Dendritic cell treated with granulocyte-macrophage colony-stimulating factor and Interleukin-4, amounts not matched to agents 40 ng/mL and 50 ng/mL, for 4 days (primary cell): Measurements from ENCODE around the gene RGS10.
A peak's percentile ranks its signal among the peaks of the same experiment; 100 is the strongest.

ENCODE experiments used
- H3K27ac Mint-ChIP-seq: one replicate; pipeline ENCODE4 v1.8.0; 2022; ENCODE audit warnings: mild to moderate bottlenecking, mixed read lengths
- H3K27me3 Mint-ChIP-seq: one replicate; pipeline ENCODE4 v1.8.0; 2022; ENCODE audit warnings: mild to moderate bottlenecking, mixed read lengths
- H3K36me3 Mint-ChIP-seq: one replicate; pipeline ENCODE4 v1.8.0; 2022; ENCODE audit warnings: low read depth, mixed read lengths
- H3K4me1 Mint-ChIP-seq: one replicate; pipeline ENCODE4 v1.8.0; 2022; ENCODE audit warnings: low read depth, mixed read lengths
- H3K4me3 Mint-ChIP-seq: one replicate; pipeline ENCODE4 v1.8.0; 2022; ENCODE audit warnings: mild to moderate bottlenecking, moderate library complexity, mixed read lengths
- H3K9me3 Mint-ChIP-seq: one replicate; pipeline ENCODE4 v1.8.0; 2022; ENCODE audit warnings: mixed read lengths
- intact Hi-C: fragments of 100-400 bp; cut with micrococcal nuclease; formaldehyde crosslinking; loops from one replicate; pipeline ENCODE4 v1.15.0; 2022

RGS10 gene

DNA sequence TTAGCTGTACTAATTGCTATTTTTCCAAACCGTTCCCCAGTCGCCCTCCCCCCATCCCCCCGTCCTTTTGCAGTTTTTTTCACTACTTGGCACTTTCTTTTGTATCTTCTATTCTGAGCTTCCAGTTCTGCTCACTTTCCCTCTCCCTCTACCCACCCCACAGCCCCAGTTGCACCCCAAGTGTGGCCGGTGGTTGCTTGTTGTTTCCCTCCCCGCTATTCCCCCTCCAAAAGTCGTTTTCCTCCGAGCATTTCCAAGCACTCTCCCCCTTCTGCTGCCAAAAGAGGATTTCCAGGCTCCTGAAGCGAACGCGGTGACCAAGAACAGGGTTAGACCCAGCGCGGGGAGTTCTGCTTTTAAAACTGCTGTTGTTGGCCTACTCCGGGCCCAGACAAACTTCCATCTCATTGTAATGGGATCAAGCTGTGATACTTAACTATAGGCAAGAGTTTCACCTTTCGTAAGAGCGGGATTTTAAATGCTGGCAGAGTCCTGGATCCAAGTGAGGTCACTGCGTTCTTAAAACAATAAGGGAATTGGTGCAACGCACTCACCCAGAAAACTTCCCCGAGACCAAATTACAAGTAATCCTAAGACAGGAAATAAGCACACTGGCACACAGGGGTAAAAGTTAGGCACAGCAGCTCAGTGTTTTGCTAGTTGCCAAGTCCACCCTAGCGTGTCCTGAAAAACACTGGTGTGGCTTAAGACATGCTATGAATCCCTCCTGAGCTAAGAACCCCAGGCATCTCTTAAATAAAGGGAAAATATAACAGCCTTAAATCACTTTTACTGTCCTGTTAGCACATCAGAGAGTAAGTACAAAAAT lies 1.5 kb upstream of the RGS10 start:
- intact Hi-C loops: no loop called here
- H3K36me3 Mint-ChIP-seq: peaks cover 23% of the 10 kb centered on the region
- peak overlapping the region; percentile 89 for H3K4me3 Mint-ChIP-seq
- peak overlapping the region; percentile 89 for H3K27ac Mint-ChIP-seq
- no peaks in the 10 kb centered on the region for H3K9me3 Mint-ChIP-seq
- H3K27me3 Mint-ChIP-seq: peaks cover 24% of the 10 kb centered on the region
- H3K4me1 Mint-ChIP-seq: peaks cover 51% of the 10 kb centered on the region

DNA sequence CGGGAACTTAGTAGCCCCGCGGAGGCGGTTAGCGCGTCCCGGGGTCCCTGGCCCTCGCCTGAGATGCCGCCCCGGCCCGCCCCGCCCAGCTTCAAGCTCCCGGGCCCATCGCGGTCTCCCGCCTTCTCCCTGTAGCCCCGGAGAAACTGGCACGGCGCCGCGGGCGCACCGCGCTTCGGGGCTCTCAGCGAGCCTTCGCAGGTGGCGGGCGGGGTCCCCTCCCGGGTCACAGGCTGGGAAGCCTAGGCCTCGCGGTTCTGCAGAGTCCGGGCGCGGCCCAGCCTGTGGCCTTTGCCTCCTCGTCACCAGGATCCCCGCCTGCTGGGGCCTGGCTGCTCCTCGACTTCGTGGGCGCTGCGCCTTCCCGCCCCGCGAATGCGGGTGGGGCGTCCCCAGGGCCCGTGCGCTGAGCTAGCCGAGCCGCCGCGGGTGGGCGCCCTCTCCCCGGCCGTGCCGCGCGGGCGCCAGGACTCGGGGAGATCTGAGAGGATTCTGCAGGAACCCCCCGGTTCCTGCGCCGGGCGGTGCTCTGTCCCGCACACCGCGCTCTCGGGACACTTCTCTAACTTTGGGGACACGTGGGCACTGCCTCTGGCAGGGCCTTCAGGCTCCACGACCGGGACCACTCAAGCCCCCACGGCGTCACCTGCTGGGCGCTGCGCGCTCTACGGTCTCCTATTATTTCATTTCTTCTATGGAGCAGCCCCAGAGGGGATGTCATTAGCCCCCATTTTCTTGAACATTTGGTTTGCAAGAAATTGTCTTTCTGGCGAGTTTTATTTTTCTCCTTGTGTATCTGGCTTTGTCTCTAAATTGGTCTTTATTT lies 682 bp upstream of the RGS10 start:
- Mint-ChIP-seq H3K4me3 (peak overlapping the region; percentile 89), H3K27me3 (peaks cover 18% of the 10 kb centered on the region), H3K9me3 (no peaks in the 10 kb centered on the region), H3K36me3 (peaks cover 27% of the 10 kb centered on the region), H3K27ac (peak overlapping the region; percentile 89), H3K4me1 (peaks cover 51% of the 10 kb centered on the region)
- intact Hi-C loops: loop anchor here (1.0 kb wide), 2 partner anchors 26 to 54 kb away; no protein-coding TSS in a partner anchor

DNA sequence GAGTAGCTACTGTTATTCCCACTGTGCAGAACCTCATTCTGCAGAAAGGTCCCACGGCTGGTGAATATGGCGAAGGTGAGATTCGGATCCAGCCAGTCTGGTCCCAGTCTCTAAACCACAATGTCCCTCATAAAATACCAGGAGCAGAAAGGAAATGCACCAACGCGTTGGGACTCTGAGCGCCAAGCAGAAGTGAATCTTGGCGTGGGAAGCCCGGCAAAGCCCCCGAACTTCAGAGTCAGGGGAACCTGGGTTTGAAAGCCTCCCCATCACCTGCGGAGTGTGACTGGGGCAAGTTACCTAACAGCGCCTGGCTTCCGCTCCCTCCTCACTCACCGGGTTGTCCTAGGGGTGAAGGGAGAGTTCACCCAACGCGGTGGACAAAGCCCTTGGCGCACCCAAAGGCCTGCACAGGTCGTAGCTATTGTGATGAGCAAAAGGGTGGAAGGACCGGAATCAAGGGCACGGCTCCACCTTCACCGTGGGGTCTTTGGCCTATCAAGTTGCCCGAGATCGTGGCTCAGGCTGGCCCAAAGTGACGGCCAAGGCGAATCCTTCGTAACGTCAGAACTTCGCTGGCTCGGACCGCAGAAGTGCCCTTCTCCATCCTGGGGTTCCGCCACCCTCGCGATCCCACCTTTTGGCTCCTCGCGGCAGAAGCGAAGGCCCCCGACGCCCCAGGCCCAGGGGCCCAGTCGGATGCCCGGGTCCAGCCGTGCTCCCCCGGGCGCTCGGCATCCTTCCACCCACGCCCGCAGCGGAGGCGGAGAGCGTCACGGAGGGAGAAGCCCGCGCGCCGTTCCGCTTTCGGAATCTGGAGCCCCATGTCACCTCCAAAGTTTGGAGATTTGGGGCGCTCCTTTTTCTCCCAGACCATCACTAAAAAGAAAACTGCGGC lies 811 bp downstream of the RGS10 start:
- no peaks in the 10 kb centered on the region for H3K9me3 Mint-ChIP-seq
- peak overlapping the region; percentile 89 for H3K4me3 Mint-ChIP-seq
- peaks cover 37% of the 10 kb centered on the region for H3K36me3 Mint-ChIP-seq
- H3K4me1 Mint-ChIP-seq: peaks cover 61% of the 10 kb centered on the region
- H3K27me3 Mint-ChIP-seq: peaks cover 16% of the 10 kb centered on the region
- peak overlapping the region; percentile 89 for H3K27ac Mint-ChIP-seq
- intact Hi-C loops: loop anchor here (1.0 kb wide), 2 partner anchors 24 to 56 kb away; no protein-coding TSS in a partner anchor

GRCh38 chr10:119541046-119541445 lies 1.5 kb downstream of the RGS10 start:
- Mint-ChIP-seq H3K27ac (no peak overlapping the region), H3K27me3 (peaks cover 16% of the 10 kb centered on the region), H3K9me3 (no peaks in the 10 kb centered on the region), H3K4me3 (peak overlapping the region; percentile 89), H3K36me3 (peaks cover 44% of the 10 kb centered on the region), H3K4me1 (peaks cover 68% of the 10 kb centered on the region)
- intact Hi-C loops: no loop called here

- intact Hi-C loops: no loop called here
- Mint-ChIP-seq H3K4me3 (peak overlapping the region; percentile 89), H3K27me3 (peaks cover 10% of the 10 kb centered on the region), H3K27ac (no peak overlapping the region), H3K36me3 (peaks cover 54% of the 10 kb centered on the region), H3K9me3 (no peaks in the 10 kb centered on the region), H3K4me1 (peaks cover 74% of the 10 kb centered on the region)
Observed at GRCh38 chr10:119540038-119540437, 2.5 kb downstream of the RGS10 start.

- no peak overlapping the region for H3K4me3 Mint-ChIP-seq
Observed at GRCh38 chr10:119539359-119539825, 3.1 kb downstream of the RGS10 start.

DNA sequence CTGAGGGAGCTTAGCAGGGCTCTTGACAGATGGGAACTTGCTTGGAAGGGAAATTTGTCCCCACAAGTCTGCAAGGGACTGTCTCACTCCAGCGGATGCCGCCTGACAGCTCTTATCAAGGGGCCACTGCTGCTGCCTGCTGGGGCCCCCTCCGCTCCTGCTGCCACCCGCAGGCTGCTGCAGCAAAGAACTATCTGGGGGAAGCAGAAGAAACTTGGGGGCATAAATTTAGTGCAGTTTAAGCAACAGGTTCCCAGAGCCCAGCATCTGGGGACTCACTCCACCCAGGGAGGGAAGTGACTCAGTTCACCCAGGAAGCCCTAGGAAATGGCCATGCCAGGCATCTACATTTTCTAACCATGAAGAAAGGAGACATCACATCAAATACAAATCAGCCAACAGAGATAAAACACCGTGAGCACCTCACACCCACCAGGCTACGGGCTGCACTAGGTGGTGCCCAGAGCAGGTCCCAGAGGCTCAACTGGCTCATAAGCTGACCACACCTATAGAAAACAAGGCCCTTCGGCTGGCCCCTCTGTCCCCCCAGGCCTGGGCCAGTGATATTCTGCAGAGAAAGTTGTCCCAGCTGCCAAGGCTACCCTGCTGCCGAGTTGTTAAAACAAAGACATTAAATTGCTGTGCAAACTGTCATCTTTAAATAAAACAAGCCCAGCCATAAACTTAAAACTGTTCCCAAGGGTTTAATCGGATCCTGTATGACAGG lies 3.7 kb downstream of the RGS10 start:
- no peaks in the 10 kb centered on the region for H3K9me3 Mint-ChIP-seq
- H3K36me3 Mint-ChIP-seq: peaks cover 64% of the 10 kb centered on the region
- intact Hi-C loops: no loop called here
- peak overlapping the region; percentile 55 for H3K4me3 Mint-ChIP-seq
- H3K27ac Mint-ChIP-seq: peak overlapping the region; percentile 68
- H3K4me1 Mint-ChIP-seq: peaks cover 71% of the 10 kb centered on the region
- peaks cover 3% of the 10 kb centered on the region for H3K27me3 Mint-ChIP-seq

More at GRCh38 chr10:119539359-119539825, 3.1 kb downstream of the RGS10 start:
- H3K36me3 Mint-ChIP-seq: peaks cover 60% of the 10 kb centered on the region
- H3K27me3 Mint-ChIP-seq: peaks cover 5% of the 10 kb centered on the region
- peak overlapping the region; percentile 68 for H3K27ac Mint-ChIP-seq
- intact Hi-C loops: no loop called here
- H3K4me1 Mint-ChIP-seq: peaks cover 74% of the 10 kb centered on the region
- H3K9me3 Mint-ChIP-seq: no peaks in the 10 kb centered on the region

DNA sequence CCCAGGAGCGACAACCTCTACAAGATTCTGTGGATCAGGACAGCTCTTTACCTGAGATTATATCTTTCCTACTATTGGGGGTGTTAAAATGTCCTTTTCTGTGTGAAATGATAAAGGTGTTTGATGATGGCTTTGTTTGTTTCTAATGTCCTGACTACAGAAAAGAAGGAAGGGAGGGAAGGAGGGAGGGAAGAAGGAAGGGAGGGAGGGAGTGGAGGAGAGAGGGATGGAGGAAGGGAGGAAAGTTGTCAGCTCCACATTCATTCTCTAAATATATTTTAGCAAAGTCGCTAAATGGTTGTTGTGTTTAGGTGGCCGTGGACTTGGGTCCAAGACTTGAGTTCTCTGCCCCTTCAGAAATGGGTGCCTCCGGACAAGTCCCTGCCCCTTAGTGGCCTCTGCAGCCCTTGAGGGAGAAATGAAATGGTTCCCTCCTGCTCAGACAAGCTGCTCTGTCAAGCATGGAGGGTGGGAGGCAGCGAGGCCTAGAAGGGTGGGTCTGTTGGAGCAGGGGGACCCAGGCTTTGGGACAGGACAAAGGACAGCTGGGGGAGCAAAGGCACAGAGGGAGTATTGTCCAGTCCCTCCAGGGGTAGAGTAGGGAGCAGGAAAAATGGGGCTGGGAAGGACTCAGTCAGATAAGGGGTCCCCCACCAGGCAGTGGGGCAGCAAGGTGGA lies 4.4 kb downstream of the RGS10 start:
- Mint-ChIP-seq H3K36me3 (peaks cover 69% of the 10 kb centered on the region), H3K4me1 (peaks cover 68% of the 10 kb centered on the region)

GRCh38 chr10:119536508-119537025 lies 6.0 kb downstream of the RGS10 start:
- H3K36me3 Mint-ChIP-seq: peaks cover 72% of the 10 kb centered on the region
- peak overlapping the region; percentile 68 for H3K27ac Mint-ChIP-seq
- H3K4me3 Mint-ChIP-seq: peak overlapping the region; percentile 44
- no peaks in the 10 kb centered on the region for H3K9me3 Mint-ChIP-seq
- intact Hi-C loops: no loop called here
- H3K27me3 Mint-ChIP-seq: no peaks in the 10 kb centered on the region
- peaks cover 79% of the 10 kb centered on the region for H3K4me1 Mint-ChIP-seq

More for the DNA sequence above, 4.4 kb downstream of the RGS10 start:
- Mint-ChIP-seq H3K4me3 (peak overlapping the region; percentile 55), H3K27ac (peak overlapping the region; percentile 68), H3K9me3 (no peaks in the 10 kb centered on the region), H3K27me3 (no peaks in the 10 kb centered on the region)
- intact Hi-C loops: no loop called here

DNA sequence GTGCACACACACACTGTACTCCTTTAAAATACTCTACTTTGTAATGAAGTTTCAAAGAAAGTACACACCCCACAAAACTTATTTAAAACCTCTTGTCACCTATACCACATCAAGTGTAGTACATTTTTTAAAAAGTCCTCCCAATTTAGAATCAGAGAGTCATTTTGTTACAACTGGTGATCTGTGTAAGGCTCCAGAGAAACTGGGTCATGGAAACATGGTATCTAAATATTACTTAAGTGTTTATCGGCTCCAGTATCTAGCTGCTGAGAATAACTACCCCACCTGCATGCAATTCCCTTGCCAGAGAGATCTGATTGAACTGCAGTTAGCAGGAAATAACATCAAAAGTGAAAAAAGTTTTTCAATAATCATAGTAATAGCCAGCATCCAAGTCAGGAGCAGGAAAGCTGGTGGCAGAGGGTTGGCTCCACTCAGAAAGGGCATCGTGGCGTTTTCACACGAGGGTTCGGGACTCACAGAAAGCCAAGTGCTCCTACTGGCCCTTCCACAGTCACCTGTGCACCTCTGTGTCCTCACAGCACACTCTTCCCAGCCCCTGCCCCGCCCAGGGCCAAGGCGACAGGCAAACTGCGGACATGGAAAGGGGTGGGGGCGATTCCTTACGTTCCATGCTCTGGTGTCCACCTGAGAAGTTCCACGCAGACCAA lies 6.5 kb downstream of the RGS10 start:
- Mint-ChIP-seq H3K27me3 (no peaks in the 10 kb centered on the region), H3K4me1 (peaks cover 73% of the 10 kb centered on the region), H3K9me3 (no peaks in the 10 kb centered on the region)

GRCh38 chr10:119535305-119535704 lies 7.2 kb downstream of the RGS10 start:
- no peaks in the 10 kb centered on the region for H3K9me3 Mint-ChIP-seq
- peaks cover 74% of the 10 kb centered on the region for H3K36me3 Mint-ChIP-seq
- H3K27me3 Mint-ChIP-seq: no peaks in the 10 kb centered on the region
- H3K4me3 Mint-ChIP-seq: no peak overlapping the region
- peaks cover 72% of the 10 kb centered on the region for H3K4me1 Mint-ChIP-seq
- no peak overlapping the region for H3K27ac Mint-ChIP-seq
- intact Hi-C loops: no loop called here

More for the DNA sequence above, 6.5 kb downstream of the RGS10 start:
- H3K27ac Mint-ChIP-seq: peak overlapping the region; percentile 68
- intact Hi-C loops: no loop called here
- peaks cover 76% of the 10 kb centered on the region for H3K36me3 Mint-ChIP-seq
- H3K4me3 Mint-ChIP-seq: peak overlapping the region; percentile 44

- Mint-ChIP-seq H3K27me3 (no peaks in the 10 kb centered on the region), H3K27ac (peak overlapping the region; percentile 67), H3K4me3 (no peak overlapping the region), H3K9me3 (no peaks in the 10 kb centered on the region), H3K36me3 (peaks cover 61% of the 10 kb centered on the region), H3K4me1 (peaks cover 62% of the 10 kb centered on the region)
- intact Hi-C loops: no loop called here
Observed at GRCh38 chr10:119533473-119533872, 9.0 kb downstream of the RGS10 start.
